Immature natural killer cell (primary cell): Measurements from ENCODE around the gene PNCK. TPM values are rescaled to one million over a fixed set of nuclear protein-coding genes. Genes with fewer than 3 reads are reported as not detected.
A peak's percentile ranks its signal among the peaks of the same experiment; 100 is the strongest.

Experiments used
- DNase-seq, 3 donors: peaks; one replicate each; pipeline ENCODE4 v3.0.0; 2022; ENCODE audit warnings: mixed read lengths in 1 of 3
- H3K27ac Mint-ChIP-seq, 6 donors: one replicate each; pipeline ENCODE4 v1.8.0; 2020; ENCODE audit warnings: mixed read lengths in 6 of 6, mild to moderate bottlenecking in 5 of 6, inconsistent platforms in 4 of 6, moderate library complexity in 3 of 6
- H3K27me3 Mint-ChIP-seq, 3 donors: one replicate each; pipeline ENCODE4 v1.8.0; 2020 to 2021; ENCODE audit warnings: low read depth in 3 of 3, mild to moderate bottlenecking in 3 of 3, mixed read lengths in 3 of 3, moderate library complexity in 3 of 3, inconsistent platforms in 1 of 3
- H3K36me3 Mint-ChIP-seq, 3 donors: one replicate each; pipeline ENCODE4 v1.8.0; 2020; ENCODE audit warnings: mixed read lengths in 3 of 3, inconsistent platforms in 2 of 3, mild to moderate bottlenecking in 2 of 3
- H3K4me1 Mint-ChIP-seq, 2 donors: one replicate each; pipeline ENCODE4 v1.8.0; 2020; ENCODE audit warnings: inconsistent platforms in 2 of 2, mild to moderate bottlenecking in 2 of 2, mixed read lengths in 2 of 2, moderate library complexity in 1 of 2
- H3K4me3 Mint-ChIP-seq, 5 donors: one replicate each; pipeline ENCODE4 v1.8.0; 2020; ENCODE audit warnings: mild to moderate bottlenecking in 5 of 5, mixed read lengths in 5 of 5, inconsistent platforms in 3 of 5, moderate library complexity in 3 of 5
- H3K9me3 Mint-ChIP-seq, 6 donors: one replicate each; pipeline ENCODE4 v1.8.0; 2020; ENCODE audit warnings: mild to moderate bottlenecking in 6 of 6, mixed read lengths in 6 of 6, inconsistent platforms in 4 of 6, moderate library complexity in 3 of 6
- polyA plus RNA-seq, 3 donors: library from polyadenylated mRNA; unstranded; fragments of 300-500 nt; fragmentation: Illumina TruSeq; gene quantifications; one replicate each; pipeline ENCODE4 v1.2.3, GENCODE V29; 2021

PNCK gene
- polyA plus RNA-seq, 3 donors from 2014 or later = not detected

DNA sequence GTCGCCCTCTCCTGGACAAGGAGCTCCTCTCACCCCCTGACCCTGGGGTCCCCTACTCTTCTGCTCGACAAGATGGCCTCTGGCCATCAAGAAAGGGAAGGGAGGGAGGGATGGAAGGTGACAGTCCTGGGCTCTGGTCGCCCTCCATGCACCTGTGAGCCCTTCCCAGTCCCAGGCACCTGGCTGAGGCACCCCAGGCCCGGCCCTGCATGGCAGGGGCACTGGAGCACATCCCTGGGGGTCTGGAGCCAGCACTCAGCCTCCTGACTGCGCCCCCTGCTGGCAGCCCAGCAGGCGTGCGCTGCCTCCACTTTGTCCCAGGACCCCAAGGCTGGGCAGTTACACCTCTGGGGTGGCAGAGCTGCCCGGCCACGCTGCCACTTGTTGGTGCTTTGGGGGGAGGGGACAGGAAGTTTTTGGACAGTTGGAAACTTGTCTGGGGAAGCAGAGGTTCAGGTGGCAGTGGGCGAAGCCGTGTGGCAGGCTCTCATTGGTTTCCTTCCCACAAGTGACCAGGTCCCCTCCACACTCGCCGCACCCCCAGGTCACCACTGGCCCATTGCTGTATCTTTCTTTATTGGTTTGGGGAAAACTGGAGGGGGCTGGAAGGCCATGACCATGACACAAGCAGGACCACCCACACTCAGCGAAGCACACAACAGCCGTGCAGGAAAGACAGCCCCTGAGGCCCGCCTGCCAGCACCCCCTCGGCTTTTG, 4.3 kb downstream of the PNCK start:
- Mint-ChIP-seq H3K9me3 (no peaks in the 10 kb centered on the region), H3K4me1 (peaks cover 5 to 7% of the 10 kb centered on the region in 2 donors), H3K27me3 (peaks cover 2 to 12% (median 8%) of the 10 kb centered on the region in 3 donors), H3K27ac (no peak overlapping the region), H3K4me3 (no peak overlapping the region), H3K36me3 (no peaks in the 10 kb centered on the region)
- DNase-seq = peak; percentile 38 to 48 (median 41)

DNA sequence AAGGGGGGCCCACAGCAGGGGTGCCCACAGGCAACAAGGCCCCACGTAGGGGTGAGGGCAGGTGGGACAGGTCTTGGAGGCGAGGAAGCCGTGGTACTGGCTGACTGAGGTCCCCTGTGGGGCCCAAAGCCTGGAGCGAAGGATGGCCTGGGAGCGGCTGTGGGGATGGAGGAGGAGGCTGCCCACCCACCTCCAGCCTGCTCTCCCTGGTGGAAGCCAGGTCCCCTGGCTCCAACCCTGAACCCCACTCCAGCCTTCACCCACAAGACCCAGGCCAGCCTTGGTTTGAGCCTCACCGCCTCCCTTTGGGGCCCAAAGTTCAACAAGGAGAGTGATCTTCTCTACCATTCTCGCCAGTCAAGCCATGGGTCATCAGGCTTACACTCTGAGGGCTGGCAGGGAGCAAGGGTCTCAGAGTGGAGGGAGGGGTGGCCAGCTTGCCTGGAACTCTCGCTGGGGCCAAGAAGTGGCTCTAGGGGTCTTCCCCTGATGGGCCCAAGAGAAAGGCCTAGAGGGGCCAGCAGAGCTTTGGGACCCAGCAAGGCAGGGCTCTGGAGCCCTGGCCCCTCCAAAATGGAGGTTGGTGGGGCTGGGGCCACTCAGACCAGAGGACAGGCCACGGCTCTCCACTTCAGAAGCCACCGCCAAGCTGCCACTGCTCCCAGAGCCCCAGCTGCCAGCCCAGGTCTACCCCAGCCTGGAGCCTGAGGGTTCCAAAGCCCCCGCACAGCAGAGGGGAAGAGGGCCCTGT, 5.0 kb downstream of the PNCK start:
- Mint-ChIP-seq H3K9me3 (no peaks in the 10 kb centered on the region), H3K36me3 (no peaks in the 10 kb centered on the region), H3K27ac (no peak overlapping the region), H3K27me3 (peaks cover 2 to 12% (median 5%) of the 10 kb centered on the region in 3 donors), H3K4me3 (no peak overlapping the region), H3K4me1 (peaks cover 3 to 7% of the 10 kb centered on the region in 2 donors)
- no peak for DNase-seq

DNA sequence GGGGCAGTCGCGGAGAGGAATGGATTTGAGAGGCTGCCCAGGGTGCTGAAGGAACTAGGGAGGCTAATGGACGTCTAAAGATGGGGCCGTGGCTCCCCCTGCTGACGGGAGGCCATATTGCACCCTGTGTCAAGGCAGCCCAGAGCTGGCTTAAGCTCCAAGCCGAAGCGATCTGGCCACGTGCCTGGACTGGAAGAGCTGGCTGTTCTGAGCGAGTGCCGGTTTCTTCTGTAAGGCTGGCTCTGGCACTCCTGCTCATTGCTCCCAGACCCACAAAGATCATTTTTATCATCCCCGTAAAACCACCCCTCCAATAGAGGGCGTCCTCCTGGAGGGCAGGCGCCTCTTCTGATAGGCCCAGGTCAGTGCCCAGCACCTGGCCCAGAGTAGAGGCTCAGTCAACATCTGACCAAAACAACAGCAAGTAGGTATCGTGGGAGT, 5.6 kb downstream of the PNCK start:
- DNase-seq = peak; percentile 54 to 64 (median 63)
- Mint-ChIP-seq H3K27me3 (peaks cover 2 to 12% (median 5%) of the 10 kb centered on the region in 3 donors), H3K4me3 (peak overlapping the region in 4 of 5 donors; percentile 12 to 73 (median 66)), H3K36me3 (no peaks in the 10 kb centered on the region), H3K4me1 (peaks cover 3 to 7% of the 10 kb centered on the region in 2 donors), H3K27ac (peak overlapping the region in 1 of 6 donors; percentile 13), H3K9me3 (no peaks in the 10 kb centered on the region)

DNA sequence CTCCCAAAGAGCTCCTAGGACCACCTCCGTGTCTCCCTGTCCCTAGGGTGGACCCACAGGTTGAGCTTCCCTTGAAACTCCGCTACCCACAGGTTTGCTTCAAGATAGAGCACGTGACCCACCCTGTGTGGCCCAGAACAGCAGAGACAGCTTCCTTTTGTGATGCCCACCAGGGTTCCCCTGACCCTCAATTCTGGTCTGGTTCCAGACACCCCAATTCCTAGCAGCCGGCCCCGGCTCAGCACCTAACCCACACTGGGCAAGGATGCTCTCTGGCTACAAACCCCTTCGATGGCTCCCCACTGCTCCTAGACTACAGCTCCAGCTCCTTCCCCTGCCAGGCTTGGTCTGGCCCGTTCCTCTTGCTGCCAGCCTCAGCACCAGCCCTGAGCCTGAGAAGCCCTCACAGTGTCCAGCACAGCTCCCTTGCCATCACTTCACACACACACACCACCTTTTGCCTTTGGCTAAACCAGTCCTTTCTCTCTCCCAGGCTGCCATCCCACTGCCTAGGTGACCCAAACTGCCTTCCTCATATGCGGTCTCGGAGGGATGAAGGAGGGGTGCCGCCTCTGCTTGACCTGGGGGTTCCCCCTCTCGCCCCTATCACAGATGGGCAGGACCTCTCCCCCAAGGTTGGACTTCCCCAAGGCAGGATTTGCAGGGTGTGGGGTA, 6.2 kb downstream of the PNCK start:
- peak in 1 of 3 donors; percentile 10 for DNase-seq
- Mint-ChIP-seq H3K9me3 (no peaks in the 10 kb centered on the region), H3K4me1 (peaks cover 3 to 7% of the 10 kb centered on the region in 2 donors), H3K4me3 (peak overlapping the region in 4 of 5 donors; percentile 12 to 73 (median 66)), H3K36me3 (no peaks in the 10 kb centered on the region), H3K27me3 (peaks cover 2 to 12% (median 6%) of the 10 kb centered on the region in 3 donors), H3K27ac (peak overlapping the region in 1 of 6 donors; percentile 13)

DNA sequence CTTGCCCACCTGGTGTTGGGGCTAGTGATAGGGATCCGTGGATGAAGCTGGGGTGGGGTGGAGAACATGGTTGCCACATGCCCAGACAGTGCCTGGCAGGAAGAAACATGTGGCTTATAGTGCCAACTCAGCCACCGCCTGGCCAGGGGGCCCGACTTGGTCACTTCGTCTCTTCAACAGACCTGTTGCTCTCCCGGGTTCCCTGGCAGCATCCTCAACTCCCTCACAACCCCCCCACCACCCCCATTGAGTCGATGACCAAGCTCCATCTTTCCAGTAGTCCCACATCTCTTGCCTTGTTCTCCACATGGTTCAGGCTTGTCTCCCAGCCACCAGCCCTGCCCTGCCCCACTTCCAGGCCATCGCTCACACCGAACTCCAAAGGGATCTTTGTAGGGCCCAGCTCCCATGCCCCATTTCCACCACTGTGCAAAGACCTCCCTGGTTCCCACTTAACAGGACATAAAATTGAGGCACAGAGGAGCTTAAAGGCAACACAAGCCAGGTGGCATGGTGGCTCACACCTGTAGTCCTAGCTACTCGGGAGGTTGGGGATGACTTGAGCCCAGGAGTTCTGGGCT, 7.8 kb downstream of the PNCK start:
- no peaks in the 10 kb centered on the region for H3K36me3 Mint-ChIP-seq
- peaks cover 3 to 7% of the 10 kb centered on the region in 2 donors for H3K4me1 Mint-ChIP-seq
- peaks cover 6 to 18% (median 14%) of the 10 kb centered on the region in 3 donors for H3K27me3 Mint-ChIP-seq
- H3K27ac Mint-ChIP-seq = no peak overlapping the region
- no peaks in the 10 kb centered on the region for H3K9me3 Mint-ChIP-seq
- H3K4me3 Mint-ChIP-seq = no peak overlapping the region
- DNase-seq = no peak

DNA sequence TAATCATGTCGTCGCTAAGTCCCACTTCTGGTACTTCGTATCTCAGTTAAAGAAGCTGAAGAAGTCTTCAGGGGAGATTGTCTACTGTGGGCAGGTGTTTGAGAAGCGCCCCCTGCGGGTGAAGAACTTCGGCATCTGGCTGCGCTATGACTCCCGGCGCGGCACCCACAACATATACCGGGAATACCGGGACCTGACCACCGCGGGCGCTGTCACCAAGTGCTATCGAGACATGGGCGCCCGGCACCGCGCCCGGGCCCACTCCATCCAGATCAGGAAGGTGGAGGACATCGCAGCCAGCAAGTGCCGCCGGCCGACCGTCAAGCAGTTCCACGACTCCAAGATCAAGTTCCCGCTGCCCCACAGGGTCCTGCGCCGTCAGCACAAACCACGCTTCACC, 11.3 kb downstream of the PNCK start:
- Mint-ChIP-seq H3K4me3 (peak overlapping the region in 3 of 5 donors; percentile 42 to 61 (median 51)), H3K27ac (no peak overlapping the region), H3K4me1 (no peaks in the 10 kb centered on the region), H3K9me3 (no peaks in the 10 kb centered on the region), H3K36me3 (no peaks in the 10 kb centered on the region), H3K27me3 (peaks cover 7 to 23% (median 13%) of the 10 kb centered on the region in 3 donors)
- peak; percentile 30 to 55 (median 40) for DNase-seq

DNA sequence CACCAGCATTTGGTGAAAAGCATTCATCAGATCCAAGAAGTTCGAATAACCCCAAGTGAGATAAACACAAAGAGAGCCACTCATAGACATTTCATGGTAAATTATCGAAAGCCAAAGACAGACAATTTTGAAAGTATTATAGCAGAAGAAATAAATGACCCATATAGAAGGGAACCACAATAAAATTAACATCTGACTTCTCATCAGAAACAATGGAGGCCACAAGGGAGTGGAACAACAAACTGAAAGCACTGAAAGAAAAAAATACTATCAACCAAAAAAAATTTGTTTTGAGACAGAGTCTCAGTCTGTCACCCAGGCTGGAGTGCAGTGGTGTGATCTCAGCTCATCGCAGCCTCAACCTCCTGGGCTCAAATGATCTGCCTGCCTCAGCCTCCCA, 14.3 kb downstream of the PNCK start:
- Mint-ChIP-seq H3K9me3 (no peaks in the 10 kb centered on the region), H3K36me3 (no peaks in the 10 kb centered on the region), H3K27me3 (peaks cover 6 to 22% (median 9%) of the 10 kb centered on the region in 3 donors), H3K4me1 (no peaks in the 10 kb centered on the region), H3K27ac (no peak overlapping the region), H3K4me3 (no peak overlapping the region)
- DNase-seq = no peak

DNA sequence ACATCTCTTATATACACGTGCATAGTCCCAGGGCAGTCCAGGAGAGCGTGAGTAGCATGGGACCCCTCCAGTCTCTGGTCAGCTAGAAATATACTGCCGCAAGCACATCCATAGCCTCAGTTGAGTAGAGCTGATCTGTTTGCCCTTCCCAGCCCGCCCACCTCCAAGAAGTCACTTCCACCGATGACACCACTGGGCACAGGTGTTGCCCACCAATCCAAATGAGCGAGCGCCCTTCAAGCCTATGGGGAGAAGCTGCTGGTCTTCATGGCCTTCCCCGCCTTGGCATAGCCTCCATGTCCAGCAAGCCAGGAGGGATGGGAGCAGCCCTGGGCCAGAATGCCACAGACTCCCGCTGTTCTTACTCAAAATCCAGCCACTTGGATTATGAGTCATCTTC, 16.5 kb downstream of the PNCK start:
- H3K4me3 Mint-ChIP-seq = no peak overlapping the region
- H3K4me1 Mint-ChIP-seq = no peaks in the 10 kb centered on the region
- H3K36me3 Mint-ChIP-seq = no peaks in the 10 kb centered on the region
- DNase-seq = no peak
- no peak overlapping the region for H3K27ac Mint-ChIP-seq
- no peaks in the 10 kb centered on the region for H3K9me3 Mint-ChIP-seq
- H3K27me3 Mint-ChIP-seq = peaks cover 5 to 18% (median 6%) of the 10 kb centered on the region in 3 donors

DNA sequence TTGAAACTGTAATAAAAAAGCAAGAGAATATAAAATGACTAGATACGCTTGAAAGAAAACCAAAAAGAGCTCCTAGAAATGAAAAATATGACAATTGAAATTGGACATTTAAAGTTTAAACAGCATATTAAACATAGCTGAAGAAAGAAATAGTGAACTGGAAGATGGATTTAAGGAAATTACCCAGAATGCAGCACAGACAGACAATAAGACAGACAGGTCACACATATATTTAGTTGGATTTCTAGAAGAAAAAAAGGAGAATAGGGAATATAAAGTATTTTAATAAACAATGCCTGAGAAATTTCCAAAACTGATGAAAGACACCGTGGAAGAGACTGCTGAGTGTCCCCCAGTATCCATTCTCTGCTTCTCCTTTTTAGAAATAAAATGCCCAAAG, 20.1 kb downstream of the PNCK start:
- no peaks in the 10 kb centered on the region for H3K36me3 Mint-ChIP-seq
- H3K27ac Mint-ChIP-seq = no peak overlapping the region
- no peak for DNase-seq
- H3K4me1 Mint-ChIP-seq = no peaks in the 10 kb centered on the region
- no peaks in the 10 kb centered on the region for H3K9me3 Mint-ChIP-seq
- peaks cover 0 to 11% (median 4%) of the 10 kb centered on the region in 3 donors for H3K27me3 Mint-ChIP-seq
- H3K4me3 Mint-ChIP-seq = no peak overlapping the region

DNA sequence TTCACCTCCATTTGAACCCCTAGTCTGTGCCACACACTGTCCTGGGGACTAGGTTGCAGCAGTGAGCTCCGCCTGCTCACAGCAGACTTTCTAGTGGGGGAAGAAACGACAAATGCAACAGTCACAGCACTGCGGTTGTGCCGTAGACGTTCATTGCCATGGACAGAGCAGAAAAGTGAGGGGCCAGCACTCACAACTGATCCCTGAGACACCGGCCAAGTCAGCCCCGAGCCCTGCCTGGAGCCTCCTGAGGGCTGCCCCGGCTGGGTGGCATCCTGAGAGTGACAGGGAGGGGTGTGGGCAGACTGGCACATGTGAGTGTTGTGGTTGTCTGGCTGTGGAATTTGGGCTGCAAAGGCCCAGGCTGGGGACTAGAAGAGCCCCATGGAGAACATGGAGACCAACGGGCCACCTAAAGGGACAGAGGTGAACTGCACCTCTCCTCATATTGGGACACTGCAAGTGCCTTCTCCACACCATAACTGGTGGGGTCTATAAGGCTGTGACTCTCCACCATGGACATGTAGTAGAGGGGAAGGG, 22.0 kb downstream of the PNCK start:
- Mint-ChIP-seq H3K27me3 (peaks cover 0 to 12% (median 4%) of the 10 kb centered on the region in 3 donors), H3K27ac (no peak overlapping the region), H3K9me3 (no peaks in the 10 kb centered on the region), H3K4me1 (peaks cover 0 to 1% of the 10 kb centered on the region in 2 donors), H3K4me3 (no peak overlapping the region), H3K36me3 (no peaks in the 10 kb centered on the region)
- no peak for DNase-seq

DNA sequence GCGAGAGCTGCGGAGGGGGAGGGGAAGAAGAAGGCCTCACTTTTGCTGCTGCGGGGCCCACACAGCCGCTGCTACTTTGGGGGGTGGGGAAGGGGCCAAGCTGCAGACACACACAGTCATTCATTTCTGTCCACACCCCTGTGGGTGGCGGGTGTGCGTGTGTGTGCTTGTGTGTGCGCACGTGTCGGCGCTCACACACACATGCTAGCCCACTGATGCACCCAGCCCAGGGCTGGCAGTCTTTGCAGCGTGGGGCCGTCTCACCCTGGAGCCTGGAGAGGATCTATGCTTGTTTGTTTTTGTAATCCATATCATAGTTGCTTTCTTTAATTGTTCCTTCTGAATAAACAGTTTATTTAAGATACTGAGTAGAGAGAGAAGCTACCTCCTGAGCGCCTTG, 22.7 kb downstream of the PNCK start:
- DNase-seq = no peak
- Mint-ChIP-seq H3K27ac (no peak overlapping the region), H3K4me3 (no peak overlapping the region), H3K36me3 (no peaks in the 10 kb centered on the region), H3K27me3 (peaks cover 0 to 12% (median 4%) of the 10 kb centered on the region in 3 donors), H3K9me3 (no peaks in the 10 kb centered on the region), H3K4me1 (peaks cover 0 to 1% of the 10 kb centered on the region in 2 donors)

DNA sequence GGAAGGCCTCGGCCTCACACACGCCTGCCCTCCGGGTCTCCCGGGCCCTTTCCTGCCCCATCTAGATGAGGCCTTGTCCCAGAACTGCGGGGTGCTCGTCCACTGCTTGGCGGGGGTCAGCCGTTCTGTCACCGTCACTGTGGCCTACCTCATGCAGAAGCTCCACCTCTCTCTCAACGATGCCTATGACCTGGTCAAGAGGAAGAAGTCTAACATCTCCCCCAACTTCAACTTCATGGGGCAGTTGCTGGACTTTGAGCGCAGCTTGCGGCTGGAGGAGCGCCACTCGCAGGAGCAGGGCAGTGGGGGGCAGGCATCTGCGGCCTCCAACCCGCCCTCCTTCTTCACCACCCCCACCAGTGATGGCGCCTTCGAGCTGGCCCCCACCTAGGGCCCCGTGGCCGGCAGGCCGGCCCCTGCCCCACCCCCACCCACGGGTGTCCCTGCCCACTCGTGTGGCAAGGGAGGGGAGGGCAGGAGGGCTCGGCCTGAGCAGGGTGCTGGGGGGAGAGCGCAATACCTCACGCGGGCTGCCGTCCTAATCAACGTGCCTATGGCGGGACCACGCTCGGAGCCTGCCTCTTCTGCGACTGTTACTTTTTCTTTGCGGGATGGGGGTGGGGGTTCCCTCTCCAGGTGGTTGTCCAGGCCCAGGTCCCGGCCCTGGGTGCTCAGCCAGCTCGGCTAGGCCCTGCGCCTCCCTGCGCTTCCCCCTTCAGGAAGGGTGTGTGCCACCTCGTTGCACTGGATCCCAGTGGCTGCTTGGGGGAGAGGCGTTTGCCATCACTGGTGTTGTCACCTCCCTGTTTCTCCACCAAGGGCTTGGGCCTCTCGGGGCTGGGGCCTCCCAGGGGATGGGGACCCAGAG, 23.5 kb downstream of the PNCK start:
- H3K36me3 Mint-ChIP-seq = no peaks in the 10 kb centered on the region
- peaks cover 3 to 17% (median 4%) of the 10 kb centered on the region in 3 donors for H3K27me3 Mint-ChIP-seq
- H3K9me3 Mint-ChIP-seq = no peaks in the 10 kb centered on the region
- DNase-seq = no peak
- H3K4me1 Mint-ChIP-seq = peaks cover 0 to 1% of the 10 kb centered on the region in 2 donors
- no peak overlapping the region for H3K27ac Mint-ChIP-seq
- no peak overlapping the region for H3K4me3 Mint-ChIP-seq
